ENCODE data around the gene JOSD1.
"Not testable (repeated sequence)": the region's sequence is repeated elsewhere in the genome, so short reads cannot be mapped to it uniquely, and the experiment has no call there.

Gene JOSD1

GRCh38 chr22:38652859-38653258 is 47.9 kb downstream of the JOSD1 start:
- in situ Hi-C loops (cut with HindIII; ENCODE audit: low sequenced_read_pairs) = no loop called here
- H3K4me3 ChIP-seq (ENCODE audit: low read depth, low read length) = no peak overlapping the region
- DNase-seq (ENCODE audit: low read depth, low spot score) = no peak
- TF ChIP-seq CTCF (IDR thresholded peaks at IDR 0.05; ENCODE audit: low read depth, low read length) = no peak

- no peak overlapping the region for H3K4me3 ChIP-seq (ENCODE audit: low read depth, low read length)
- TF ChIP-seq CTCF (IDR thresholded peaks at IDR 0.05; ENCODE audit: low read depth, low read length) = no peak
- DNase-seq (ENCODE audit: low read depth, low spot score) = no peak
- in situ Hi-C loops (cut with HindIII; ENCODE audit: low sequenced_read_pairs) = no loop called here
These were observed 50.8 kb downstream of the JOSD1 start for GRCh38 chr22:38649841-38650522.

- no peak for TF ChIP-seq CTCF (IDR thresholded peaks at IDR 0.05; ENCODE audit: low read depth, low read length)
- DNase-seq (ENCODE audit: low read depth, low spot score) = no peak
- no peak overlapping the region for H3K4me3 ChIP-seq (ENCODE audit: low read depth, low read length)
- in situ Hi-C loops (cut with HindIII; ENCODE audit: low sequenced_read_pairs) = no loop called here
These were observed 55.3 kb downstream of the JOSD1 start for GRCh38 chr22:38645430-38645829.

- DNase-seq (ENCODE audit: low read depth, low spot score); in situ Hi-C loops (cut with HindIII; ENCODE audit: low sequenced_read_pairs); H3K4me3 ChIP-seq (ENCODE audit: low read depth, low read length): not testable (repeated sequence)
These were observed 56.5 kb downstream of the JOSD1 start for GRCh38 chr22:38644245-38644644.

- DNase-seq (ENCODE audit: low read depth, low spot score) = no peak
- TF ChIP-seq CTCF (IDR thresholded peaks at IDR 0.05; ENCODE audit: low read depth, low read length) = no peak
- in situ Hi-C loops (cut with HindIII; ENCODE audit: low sequenced_read_pairs) = no loop called here
- no peak overlapping the region for H3K4me3 ChIP-seq (ENCODE audit: low read depth, low read length)
These were observed 59.2 kb downstream of the JOSD1 start for GRCh38 chr22:38641476-38642040.

DNA sequence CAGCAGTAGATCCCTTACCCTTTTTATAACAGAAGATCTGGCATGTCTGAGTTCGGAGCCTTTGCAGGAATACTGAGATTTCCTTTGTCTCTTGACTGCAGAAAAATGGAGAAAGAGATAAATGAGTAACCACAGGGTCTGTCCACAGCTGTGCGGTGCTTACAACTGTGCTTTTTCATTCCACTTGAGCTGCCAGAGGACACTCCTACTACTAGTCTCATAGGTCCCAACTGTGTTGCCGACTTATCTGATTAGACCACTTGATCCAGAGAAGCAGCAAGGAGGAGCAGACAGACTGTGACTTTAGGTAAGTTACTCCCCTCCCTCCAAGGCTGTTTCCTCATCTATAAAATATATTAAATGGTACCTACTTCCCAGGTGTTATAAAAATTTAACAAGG is 62.0 kb downstream of the JOSD1 start:
- no peak overlapping the region for H3K4me3 ChIP-seq (ENCODE audit: low read depth, low read length)
- no peak for TF ChIP-seq CTCF (IDR thresholded peaks at IDR 0.05; ENCODE audit: low read depth, low read length)
- DNase-seq (ENCODE audit: low read depth, low spot score) = no peak
- in situ Hi-C loops (cut with HindIII; ENCODE audit: low sequenced_read_pairs) = no loop called here

GRCh38 chr22:38638216-38638615 is 62.5 kb downstream of the JOSD1 start:
- no peak overlapping the region for H3K4me3 ChIP-seq (ENCODE audit: low read depth, low read length)
- no peak for TF ChIP-seq CTCF (IDR thresholded peaks at IDR 0.05; ENCODE audit: low read depth, low read length)
- in situ Hi-C loops (cut with HindIII; ENCODE audit: low sequenced_read_pairs) = no loop called here
- no peak for DNase-seq (ENCODE audit: low read depth, low spot score)

Data from astrocyte of the spinal cord (primary cell).